Gastroesophageal sphincter (tissue), 3 donors: ENCODE data around the gene RHOJ.

Experiments
- EP300 ChIP-seq: sonication (generic); formaldehyde crosslinking; IDR thresholded peaks from one replicate; pipeline ENCODE4 v1.6.1; 2017; ENCODE audit warnings: antibody characterized with exemption, mild to moderate bottlenecking
- POLR2A ChIP-seq, 2 donors: fragments of 450-650 bp; IDR thresholded peaks; one replicate each; pipeline ENCODE4 v1.6.1; 2017; ENCODE audit warnings: antibody characterized with exemption in 2 of 2, mild to moderate bottlenecking in 2 of 2, moderate library complexity in 1 of 2
- TF ChIP-seq, protein P1 (sequence below), 4 experiments: fragments of 200-600 bp in 2 of 4; fragments of 450-650 bp in 2 of 4; sonication (generic) in 1 of 4; IDR thresholded peaks; one replicate each; pipeline ENCODE4 v1.5.1; 2017 to 2019; ENCODE audit warnings: antibody characterized with exemption in 4 of 4, mild to moderate bottlenecking in 2 of 4, moderate library complexity in 2 of 4

DNA sequence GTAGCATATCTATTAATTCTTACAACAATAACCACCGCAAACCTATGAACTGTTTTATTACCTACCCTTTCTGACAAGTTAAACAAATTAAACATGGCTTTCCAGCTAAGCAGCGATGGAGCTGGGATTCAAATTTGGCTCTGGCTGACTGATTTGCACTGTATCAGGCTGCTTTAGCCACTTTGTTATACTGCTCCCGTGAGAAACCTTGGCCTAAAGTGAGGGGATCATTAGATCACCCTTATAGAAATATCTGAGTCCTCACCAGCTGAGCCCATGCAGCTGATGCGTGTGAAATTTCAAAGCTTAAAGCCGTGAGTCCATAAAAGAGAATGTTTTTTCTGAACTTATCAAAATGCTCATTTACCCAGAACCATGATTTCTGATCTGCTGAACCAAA is 122.6 kb downstream of the RHOJ start:
- TF ChIP-seq POLR2A (IDR thresholded peaks at IDR 0.05) (no peak), EP300 (no peak)
- TF ChIP-seq, protein P1, sequence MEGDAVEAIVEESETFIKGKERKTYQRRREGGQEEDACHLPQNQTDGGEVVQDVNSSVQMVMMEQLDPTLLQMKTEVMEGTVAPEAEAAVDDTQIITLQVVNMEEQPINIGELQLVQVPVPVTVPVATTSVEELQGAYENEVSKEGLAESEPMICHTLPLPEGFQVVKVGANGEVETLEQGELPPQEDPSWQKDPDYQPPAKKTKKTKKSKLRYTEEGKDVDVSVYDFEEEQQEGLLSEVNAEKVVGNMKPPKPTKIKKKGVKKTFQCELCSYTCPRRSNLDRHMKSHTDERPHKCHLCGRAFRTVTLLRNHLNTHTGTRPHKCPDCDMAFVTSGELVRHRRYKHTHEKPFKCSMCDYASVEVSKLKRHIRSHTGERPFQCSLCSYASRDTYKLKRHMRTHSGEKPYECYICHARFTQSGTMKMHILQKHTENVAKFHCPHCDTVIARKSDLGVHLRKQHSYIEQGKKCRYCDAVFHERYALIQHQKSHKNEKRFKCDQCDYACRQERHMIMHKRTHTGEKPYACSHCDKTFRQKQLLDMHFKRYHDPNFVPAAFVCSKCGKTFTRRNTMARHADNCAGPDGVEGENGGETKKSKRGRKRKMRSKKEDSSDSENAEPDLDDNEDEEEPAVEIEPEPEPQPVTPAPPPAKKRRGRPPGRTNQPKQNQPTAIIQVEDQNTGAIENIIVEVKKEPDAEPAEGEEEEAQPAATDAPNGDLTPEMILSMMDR (IDR thresholded peaks at IDR 0.05) = no peak
